Fibroblast of skin of right biceps (primary cell): ENCODE results near the gene WDR37.
A peak's percentile ranks its signal among the peaks of the same experiment; 100 is the strongest.
"Not testable (repeated sequence)": the region's sequence is repeated elsewhere in the genome, so short reads cannot be mapped to it uniquely, and the experiment has no call there.

Experiments
- DNase-seq: peaks from one replicate; pipeline ENCODE4 v3.0.0-alpha.2; 2013

The WDR37 gene

DNA sequence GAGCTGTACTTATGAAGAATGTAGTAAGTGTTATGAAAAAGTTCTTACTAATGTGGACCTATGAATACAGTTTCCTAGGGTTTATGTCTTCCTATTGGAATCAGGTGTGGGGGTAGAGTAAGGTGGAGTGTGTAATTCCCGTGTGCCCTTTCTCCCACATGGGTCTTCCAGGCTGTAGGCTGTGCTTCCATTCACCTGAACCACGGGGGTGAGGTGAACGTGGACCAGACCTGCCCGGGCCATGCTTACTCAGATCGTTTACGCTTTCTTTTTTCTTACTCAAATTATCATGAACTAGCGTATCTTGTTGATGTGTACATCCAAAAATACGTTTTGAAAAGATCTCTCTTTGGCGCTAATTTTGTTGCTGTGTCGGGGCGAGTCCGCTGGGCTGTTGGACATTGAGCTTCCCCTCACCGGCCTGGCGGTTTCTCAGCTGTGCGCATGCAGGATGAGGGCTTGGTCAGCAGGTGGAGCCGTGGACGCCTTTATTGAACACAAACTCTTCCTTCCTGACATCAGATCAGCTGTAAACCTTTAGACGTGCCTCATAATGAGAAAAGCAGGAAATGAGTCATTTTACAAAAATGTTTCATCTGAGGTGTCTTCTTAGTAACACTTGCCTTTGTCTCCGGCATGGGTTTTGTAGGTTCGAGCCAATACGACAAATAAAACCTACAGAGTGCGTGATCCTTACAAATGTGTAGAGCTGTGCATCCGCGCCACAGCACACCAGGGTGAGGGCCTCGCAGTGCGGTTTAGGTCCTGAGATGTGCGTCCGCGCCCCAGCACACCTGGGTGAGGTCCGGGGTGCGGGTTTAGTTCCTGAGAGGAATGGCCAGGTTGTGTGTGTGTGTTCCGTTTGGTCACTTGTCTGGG is 53.8 kb downstream of the WDR37 start:
- DNase-seq = peak; percentile 91

DNA sequence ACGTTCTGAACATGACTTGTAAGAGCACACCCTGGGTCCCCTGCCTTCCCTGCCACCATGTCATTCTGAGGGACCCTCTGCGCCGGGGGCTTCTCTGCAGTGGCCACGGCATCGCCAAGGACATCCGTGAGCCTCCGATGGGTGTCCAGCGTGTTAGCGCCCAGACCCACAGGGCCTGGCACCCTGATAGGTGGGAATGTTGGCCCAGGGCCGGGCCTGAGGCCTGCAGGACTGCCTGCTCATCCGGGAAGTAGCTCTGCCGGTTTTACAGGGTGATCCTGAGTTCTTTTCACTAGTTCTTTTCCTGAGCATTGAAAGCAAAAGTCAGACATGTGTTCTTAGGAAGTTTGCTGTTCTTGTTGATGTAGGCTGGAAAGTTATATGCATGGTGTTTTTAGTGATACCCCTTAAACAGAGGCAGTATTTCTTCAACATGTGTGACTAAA is 54.5 kb downstream of the WDR37 start:
- DNase-seq = no peak

DNA sequence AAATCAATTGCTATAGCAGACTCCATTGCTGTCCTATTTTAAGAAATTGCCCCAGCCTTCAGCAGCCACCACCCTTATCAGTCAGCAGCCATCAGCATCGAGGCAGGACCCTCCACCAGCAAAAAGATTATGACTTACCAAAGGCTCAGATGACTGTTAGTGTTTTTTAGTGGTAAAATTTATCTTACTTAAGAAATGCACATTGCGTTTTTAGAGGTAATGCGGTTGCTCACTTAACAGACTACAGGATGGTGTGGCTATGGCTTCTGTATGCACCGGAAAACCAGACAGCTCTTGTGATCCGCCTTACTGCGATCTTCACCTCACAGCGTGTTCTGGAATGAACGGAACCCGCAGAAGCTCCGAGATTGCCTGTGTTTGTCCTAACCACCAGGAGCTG is 58.1 kb downstream of the WDR37 start:
- no peak for DNase-seq

DNA sequence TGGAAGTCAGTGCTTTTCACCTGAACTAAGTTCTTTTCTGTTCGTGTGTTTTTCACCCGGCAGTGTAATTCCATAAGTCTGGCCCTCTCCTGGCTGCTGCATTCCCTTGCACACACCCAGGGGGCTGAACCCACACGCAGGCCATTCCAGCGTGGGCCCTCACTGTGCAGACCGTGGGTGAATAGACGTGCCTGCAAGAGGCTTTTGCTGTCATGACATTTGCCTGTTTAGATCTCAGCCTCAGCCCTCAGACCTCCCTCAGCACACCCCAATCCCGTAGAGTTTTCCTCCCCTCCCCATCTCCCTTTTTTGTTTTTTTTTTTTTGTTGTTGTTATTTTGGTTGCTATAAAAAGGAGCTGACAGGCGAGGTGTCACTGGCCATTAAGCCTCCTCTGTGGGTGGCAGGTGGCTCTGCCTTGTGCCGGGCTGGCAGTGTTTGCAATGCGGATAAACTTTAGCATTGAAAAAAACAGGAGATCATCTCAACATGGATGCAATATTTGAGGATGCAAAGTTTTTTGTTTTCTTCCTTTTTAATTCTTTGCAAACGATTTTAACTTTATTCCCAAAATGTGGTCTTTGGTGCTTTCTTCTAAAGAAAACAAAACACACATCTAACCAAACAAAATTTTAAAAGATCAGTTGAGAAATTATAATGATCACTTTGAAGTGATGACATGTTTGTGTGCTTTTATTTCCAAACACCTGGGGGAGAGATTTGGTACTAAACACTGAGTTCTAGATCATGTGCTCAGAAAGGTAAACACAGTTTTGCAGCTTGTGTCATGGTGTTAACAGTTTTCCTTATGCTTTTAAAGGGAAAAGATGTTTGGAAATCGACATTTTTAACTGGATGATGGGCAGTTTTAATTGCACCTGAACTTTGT is 58.8 kb downstream of the WDR37 start:
- DNase-seq = no peak

DNA sequence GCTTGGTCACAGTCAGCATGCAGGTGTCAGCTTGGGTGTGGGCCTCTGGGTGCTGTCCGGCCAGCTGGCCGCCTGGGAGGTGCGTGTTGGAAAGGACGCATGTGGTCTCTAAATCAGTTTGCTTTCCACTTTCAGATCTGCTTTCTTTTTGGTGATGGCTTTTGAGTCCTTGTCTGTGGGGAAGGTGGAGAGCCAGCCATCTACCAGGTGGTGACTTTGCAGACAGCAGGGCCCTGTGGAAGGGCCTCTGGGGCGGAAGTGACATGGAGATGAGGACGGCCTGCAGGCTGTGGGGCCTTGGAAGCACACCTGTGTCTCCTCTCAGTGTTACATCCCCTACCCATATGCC is 59.4 kb downstream of the WDR37 start:
- DNase-seq = no peak

DNA sequence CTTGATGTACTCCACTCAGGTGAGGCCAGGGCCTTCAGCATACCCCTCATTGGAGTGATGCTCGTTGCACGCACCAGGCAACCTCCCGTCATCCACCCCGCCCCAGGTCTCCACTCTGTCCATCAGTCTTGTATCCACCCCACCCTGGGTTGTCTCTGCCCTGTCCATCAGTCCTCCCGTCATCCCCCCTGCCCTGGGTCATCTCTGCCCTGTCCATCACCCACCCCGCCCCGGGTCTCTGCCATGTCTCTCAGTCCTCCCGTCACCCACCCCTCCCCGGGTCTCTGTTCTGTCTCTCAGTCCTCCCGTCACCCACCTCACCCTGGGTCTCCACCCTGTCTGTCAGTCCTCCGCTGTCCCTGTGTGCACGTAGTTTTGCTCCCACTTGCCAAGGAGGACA is 59.9 kb downstream of the WDR37 start:
- DNase-seq = no peak

DNA sequence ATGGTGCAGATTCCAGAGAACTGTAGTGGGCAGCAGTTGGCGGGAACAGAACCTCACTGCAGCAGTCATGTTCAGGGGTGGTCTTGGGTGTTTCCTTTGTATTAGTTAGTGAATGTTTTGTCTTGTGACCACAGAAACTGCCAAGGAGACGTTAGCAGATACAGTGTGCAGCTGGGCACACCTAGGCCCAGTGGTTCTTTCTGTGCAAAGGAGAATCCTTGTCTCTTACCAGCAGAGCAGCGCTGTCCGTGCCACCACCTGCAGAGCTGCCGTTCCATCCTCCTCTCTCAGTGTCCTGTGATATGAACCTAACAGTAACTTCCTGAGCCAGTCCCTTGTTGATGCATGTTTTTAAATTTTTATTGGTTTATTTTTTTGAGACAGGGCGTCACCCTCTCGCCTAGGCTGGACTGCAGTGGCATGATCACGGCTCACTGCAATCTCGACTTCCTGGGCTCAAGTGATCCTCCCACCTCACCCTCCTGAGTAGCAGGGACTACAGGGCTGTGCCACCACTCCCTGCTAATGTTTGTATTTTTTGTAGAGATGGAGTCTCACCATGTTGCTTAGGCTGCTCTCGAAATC is 60.6 kb downstream of the WDR37 start:
- no peak for DNase-seq

DNA sequence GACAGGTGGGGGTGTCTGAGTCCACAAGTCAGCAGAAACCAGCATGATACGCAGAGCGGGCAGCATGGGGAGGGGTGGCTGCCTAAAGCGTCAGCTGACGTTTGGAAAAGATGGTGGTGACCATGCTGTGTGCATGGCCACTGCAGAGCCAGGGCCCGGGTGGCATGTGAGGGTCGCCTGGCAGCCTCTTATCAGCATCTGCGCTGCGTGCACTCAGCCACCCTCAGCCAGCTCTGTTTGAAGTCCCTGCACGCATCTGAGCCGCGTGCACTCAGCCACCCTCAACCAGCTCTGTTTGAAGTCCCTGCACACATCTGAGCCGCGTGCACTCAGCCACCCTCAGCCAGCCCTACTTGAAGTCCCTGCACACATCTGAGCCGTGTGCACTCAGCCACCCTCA is 61.5 kb downstream of the WDR37 start:
- no peak for DNase-seq

DNA sequence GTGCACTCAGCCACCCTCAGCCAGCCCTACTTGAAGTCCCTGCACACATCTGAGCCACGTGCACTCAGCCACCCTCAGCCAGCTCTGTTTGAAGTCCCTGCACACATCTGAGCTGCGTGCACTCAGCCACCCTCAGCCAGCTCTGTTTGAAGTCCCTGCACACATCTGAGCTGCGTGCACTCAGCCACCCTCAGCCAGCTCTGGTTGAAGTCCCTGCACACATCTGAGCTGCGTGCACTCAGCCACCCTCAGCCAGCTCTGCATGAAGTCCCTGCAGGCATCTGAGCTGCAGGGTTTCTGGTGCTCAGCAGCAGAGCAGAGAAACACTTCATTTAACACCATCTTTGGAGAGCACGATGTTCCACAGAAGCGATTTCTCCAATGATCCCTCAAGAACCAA is 62.1 kb downstream of the WDR37 start:
- DNase-seq = not testable (repeated sequence)

DNA sequence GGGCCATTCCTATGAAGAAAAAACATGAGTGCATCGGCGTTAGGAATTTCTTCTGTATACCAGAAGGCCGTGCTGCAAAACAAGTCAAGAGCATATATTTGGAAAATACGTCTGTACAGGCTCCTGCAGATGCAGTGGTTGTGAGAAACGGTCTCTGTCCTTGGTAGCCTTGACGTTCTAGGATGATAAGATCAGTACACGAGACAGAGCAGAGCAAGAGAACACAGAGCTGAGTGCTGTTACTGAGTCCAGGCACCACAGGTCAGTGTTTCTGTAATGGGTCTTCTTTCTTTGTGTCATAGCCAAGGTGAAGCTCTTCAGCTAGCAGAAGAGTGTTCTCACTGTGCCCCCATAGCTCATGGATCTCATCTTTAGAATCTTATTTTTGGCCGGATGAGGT is 62.8 kb downstream of the WDR37 start:
- no peak for DNase-seq

DNA sequence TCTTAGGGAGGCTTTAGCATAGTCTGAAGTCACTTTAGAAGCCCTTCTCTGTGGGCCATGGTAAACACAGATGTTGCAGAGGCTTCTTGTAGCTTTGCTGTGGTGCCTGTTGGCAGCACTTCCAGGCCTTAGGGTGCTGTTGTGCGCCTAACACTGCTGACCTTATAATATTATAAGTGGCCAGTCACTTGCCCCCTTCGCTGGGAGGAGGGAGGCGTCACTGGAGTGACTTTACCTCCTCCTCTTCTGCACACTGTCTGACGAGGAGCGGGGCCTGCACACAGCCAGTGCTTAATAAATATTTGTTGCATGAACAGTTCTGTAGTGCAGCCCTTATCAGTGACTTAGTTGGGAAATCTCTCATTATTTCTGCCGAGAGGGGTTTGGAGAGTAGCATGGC is 63.3 kb downstream of the WDR37 start:
- DNase-seq = no peak

DNA sequence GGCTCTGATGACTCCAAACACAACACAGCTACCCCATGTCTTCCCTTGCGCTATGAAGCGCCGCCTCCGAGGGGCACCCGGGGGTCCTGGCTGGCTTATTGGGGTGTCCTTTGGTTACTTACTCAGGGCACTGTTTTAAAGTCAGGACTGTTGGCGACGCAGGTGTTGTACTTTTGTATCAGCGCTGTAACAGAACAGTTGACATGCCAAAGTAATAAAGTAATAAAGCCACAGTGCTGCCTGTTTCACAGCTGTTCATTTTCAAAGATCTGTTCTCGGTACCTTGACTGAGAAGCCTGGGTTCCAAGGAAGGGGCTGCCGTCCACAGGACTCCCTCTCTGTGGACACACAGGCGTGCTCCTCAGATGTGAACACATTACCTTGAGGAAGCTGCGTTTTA is 64.1 kb downstream of the WDR37 start:
- DNase-seq = no peak

DNA sequence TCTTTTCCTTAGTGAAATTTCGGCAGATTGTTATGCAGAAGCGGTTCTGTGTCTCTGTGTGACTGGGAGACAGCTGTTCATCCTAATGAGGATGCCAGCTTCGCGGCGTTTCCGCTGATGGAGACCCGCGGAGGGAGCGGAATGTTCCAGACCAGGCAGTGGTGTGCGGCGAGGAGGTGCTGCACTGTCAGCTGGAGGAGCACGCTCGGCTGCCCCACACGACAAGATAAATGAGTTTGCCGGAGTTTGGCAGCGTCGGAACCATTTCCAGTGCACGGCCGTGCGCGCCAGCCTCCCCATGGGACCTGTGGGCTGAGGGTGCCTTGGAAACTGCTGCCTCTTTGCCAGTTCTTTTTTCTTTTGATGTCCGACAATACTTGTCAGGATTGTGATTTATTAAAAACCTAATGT is 64.6 kb downstream of the WDR37 start:
- DNase-seq = peak; percentile 37

DNA sequence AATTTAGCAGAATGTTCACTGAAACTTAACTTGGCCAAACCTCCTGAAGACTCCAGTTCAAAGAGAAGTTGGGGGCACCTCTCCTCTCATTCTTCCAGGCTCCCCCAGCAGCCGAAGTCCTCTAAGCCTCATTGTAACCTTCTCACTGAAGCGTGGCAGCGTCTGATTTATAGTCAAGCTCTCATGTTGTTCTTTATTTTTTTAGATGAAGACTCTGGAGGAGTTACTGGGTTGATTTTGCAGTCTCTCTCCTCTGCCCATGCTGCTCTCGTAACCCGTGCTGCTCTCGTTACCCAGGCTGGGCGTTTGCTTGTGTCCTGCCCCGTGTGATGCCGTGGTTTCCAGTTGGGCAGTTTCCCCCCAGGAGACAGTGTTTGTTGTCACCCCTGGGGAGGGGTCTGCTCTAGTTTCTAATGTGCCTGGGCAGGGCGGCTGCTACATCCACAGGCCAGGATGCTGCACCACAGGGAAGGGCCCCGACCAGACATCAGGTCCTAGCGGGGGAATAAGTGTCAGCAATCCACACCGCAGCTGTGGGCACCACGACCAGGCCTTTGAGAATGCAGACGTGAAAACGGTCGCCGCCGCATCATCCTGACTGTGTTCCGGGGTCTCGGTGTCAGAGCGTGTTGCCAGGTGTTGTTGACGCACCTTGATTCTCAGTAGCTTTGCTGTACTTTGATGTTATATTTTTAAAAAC is 65.2 kb downstream of the WDR37 start:
- no peak for DNase-seq

DNA sequence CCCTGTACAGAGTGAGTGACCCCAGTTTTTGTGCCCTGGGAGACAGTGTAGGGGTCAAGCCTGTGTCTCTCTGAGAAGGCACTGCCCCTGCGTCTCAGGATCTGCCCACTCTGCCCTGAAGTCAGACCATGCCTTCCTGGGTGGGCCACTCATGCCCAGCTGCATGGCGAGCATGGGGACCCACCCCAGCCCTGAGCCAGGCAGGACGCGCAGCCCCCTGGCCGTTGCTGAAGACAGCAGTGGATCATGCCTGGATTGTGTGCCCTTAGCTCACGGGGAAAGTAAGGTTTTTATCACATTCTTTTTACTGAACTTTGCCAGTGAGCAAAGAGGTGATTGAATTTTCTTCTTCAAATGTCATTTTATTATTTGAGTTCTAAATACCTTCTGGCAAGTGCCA is 66.2 kb downstream of the WDR37 start:
- no peak for DNase-seq

DNA sequence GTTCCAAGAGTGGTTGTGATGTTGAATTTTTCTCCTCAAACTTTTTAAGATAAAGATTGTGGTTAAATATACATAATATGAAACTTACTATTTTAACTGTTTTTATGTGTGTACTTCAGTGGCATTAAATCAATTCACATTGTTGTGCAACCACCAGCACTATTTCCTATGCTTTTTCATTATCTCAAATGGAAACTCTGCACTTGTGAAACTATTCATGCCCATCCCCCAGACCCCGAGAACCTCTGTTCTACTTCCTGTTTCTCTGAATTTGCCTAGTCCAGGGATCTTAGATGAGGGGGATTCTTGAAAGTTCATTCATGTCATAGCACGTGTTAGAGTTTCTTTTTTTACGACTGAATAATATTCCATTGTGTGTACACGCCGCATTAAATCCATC is 67.0 kb downstream of the WDR37 start:
- no peak for DNase-seq

DNA sequence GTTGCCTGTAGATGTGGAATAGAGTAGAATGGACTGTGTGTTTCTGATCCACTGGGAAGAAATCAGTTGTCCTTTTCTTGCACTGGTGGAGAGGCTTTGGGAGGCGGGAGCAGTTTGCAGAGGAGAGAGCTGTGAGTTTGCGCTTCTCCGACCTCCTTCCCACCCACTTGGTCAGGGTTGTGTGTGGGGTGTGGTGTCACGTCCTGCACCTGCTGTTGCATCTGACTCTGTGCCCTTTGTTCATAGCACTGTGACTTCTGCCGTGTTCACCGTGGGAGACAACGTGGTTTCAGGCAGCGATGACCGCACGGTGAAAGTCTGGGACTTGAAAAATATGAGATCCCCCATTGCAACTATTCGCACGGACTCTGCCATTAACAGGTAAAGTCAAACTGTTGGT is 67.8 kb downstream of the WDR37 start:
- DNase-seq = no peak

DNA sequence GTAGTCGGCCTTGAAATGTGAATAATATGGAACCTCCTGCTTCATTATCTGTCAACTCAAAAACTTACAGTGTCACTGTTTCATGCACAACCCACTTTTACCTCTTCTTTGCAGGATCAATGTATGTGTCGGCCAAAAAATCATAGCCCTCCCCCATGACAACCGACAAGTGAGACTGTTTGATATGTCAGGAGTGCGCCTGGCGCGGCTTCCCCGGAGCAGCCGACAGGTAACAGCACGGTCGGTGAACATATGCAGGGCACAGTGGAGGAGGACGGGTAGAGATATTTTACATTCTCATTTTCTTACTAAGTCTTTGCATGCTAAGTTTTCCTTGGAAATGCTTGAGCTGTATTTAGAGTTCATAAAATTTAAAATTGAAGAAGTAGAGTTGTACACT is 68.6 kb downstream of the WDR37 start:
- no peak for DNase-seq

DNA sequence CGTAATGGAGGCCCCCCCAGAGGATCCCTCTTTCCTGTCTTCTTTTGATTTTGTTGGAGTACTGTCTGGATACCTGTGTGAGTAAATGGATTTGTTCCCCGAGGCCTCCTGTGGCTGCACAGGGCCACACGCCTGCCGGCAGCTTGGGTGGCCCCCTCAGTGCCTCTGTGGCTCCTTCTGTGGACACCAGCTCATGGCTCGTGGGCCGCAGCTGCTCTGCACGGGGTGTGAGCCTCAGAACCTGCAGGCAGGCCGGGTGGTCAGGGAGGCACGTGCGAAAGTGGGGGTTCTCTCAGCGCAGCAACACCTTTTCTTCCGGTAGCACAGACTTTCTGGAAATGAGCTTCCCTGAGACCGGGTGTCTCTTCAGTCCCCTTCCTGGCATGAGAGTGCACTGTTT is 70.3 kb downstream of the WDR37 start:
- DNase-seq = no peak

DNA sequence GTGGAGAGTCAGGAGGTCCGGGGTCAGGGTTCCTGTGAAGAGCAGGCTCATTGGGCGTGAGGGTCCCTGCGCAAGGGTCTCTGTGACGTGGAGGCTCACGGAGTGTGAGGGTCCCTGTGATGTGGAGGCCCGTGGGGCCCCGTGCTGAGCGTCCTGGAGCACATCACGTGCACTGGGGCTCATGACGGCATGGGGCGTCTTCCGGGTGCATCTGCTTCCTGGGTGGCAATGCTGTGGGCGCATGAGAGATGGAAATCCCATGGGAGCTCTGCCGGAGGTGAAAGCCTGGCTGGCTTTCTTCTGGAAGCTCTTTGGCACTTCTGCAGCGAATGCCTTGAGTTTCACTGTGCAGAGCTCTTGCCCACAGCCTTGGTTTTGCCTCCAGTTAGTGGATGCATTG is 71.4 kb downstream of the WDR37 start:
- no peak for DNase-seq

DNA sequence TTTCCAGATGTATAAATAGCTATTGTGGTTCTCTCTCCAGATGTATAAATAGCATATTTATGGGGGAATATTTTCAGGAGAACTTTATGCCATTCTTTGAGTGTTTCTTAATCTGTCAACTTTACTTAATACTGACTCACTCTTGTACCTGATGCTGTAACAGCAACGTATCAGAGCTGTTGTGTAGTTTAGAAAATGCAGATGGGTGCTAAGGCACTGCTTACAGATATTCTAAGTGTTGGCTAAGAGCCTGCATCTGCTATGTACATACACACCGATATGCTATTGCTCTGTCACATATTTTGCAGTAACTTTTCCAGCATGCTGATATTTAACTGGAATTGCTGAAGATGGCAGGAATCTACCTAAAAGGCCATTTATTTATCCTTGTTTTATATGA is 71.9 kb downstream of the WDR37 start:
- DNase-seq = no peak

DNA sequence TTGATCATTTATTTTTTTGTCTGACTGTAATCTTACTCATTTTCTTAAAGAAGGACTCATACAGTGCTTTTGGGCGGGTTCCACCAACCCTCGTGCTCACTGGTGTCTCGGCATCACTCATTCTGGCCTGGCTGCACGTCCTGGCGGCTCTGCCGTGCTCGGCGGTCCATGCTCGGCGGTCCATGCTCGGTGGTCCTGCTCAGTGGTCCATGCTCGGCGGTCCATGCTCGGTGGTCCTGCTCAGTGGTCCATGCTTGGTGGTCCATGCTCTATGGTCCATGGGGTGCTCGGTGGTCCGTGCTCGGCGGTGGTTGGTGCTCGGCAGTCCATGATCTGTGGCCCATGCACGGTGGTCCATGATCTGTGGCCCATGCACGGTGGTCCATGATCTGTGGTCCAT is 72.5 kb downstream of the WDR37 start:
- no peak for DNase-seq

DNA sequence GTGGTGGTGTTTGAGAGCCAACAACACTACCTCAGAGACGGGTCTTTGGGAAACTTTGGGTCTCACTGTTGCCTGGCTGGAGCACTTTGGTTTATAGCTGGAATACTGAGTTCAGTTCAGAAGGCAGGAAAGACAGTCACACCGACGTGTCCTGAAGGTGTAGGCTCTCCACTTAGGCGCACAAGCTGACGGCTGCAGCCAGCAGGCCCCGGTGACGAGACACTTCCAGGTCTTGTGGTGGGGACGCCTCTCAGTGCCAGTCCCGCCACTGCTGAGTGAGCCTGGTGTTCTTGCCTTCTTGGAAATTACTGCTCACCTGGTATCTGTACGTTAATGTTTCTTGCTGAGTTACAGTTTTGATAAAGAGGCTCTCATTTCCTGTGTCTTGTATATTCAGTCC is 74.0 kb downstream of the WDR37 start:
- no peak for DNase-seq
